OCI-LY1 (cell line): ENCODE results near the gene ZNF605.

Experiments
- H2AFZ ChIP-seq: fragments of 200-600 bp; sonication (generic), shearing (Covaris generic); 2 replicates; pipeline ENCODE4 v1.6.0; 2014; ENCODE audit warnings: antibody characterized with exemption, mild to moderate bottlenecking, low read length
- H3F3A ChIP-seq: fragments of 200-600 bp; sonication (generic), shearing (Covaris generic); 2 replicates; pipeline ENCODE4 v1.6.0; 2014; ENCODE audit warnings: mild to moderate bottlenecking, antibody characterized with exemption, low read length, moderate library complexity; ENCODE audit not compliant: insufficient read depth
- H3K27ac ChIP-seq: fragments of 200-600 bp; sonication (generic); 2 replicates; pipeline ENCODE4 v1.5.1; 2014; ENCODE audit warnings: low read length, mixed run types, mild to moderate bottlenecking, low read depth; ENCODE audit not compliant: poor library complexity, severe bottlenecking
- H3K27me3 ChIP-seq: fragments of 200-600 bp; sonication (generic); 2 replicates; pipeline ENCODE4 v1.6.0; 2014; ENCODE audit warnings: antibody characterized with exemption, mild to moderate bottlenecking, low read length, moderate library complexity; ENCODE audit not compliant: insufficient read depth
- H3K36me3 ChIP-seq: fragments of 200-600 bp; sonication (generic); 2 replicates; pipeline ENCODE4 v1.6.1; 2014; ENCODE audit warnings: mild to moderate bottlenecking, antibody characterized with exemption, low read length, moderate library complexity, mixed read lengths; ENCODE audit not compliant: insufficient read depth
- H3K4me1 ChIP-seq: fragments of 200-600 bp; sonication (generic); 2 replicates; pipeline ENCODE4 v1.5.1; 2014; ENCODE audit warnings: mild to moderate bottlenecking, low read length, moderate library complexity; ENCODE audit not compliant: insufficient read depth, severe bottlenecking
- H3K4me2 ChIP-seq: fragments of 200-600 bp; sonication (generic), shearing (Covaris generic); 2 replicates; pipeline ENCODE4 v1.6.1; 2014; ENCODE audit warnings: low read length
- H3K4me3 ChIP-seq: fragments of 200-600 bp; sonication (generic); 2 replicates; pipeline ENCODE4 v1.5.1; 2014; ENCODE audit warnings: low read length, low read depth, mild to moderate bottlenecking, mixed read lengths; ENCODE audit not compliant: poor library complexity, severe bottlenecking
- H3K79me2 ChIP-seq: fragments of 200-600 bp; shearing (Covaris generic); 2 replicates; pipeline ENCODE4 v1.6.1; 2016; ENCODE audit warnings: mixed run types, low read length, mixed read lengths; ENCODE audit not compliant: insufficient read depth
- H3K9ac ChIP-seq: fragments of 200-600 bp; sonication (generic), shearing (Covaris generic); 2 replicates; pipeline ENCODE4 v1.6.1; 2014; ENCODE audit warnings: mild to moderate bottlenecking, low read length, mixed read lengths
- H3K9me2 ChIP-seq: fragments of 200-600 bp; sonication (generic), shearing (Covaris generic); 2 replicates; pipeline ENCODE4 v1.6.1; 2014; ENCODE audit warnings: low read depth, mild to moderate bottlenecking, low read length, mixed read lengths
- H3K9me3 ChIP-seq: fragments of 200-600 bp; shearing (Covaris generic); 2 replicates; pipeline ENCODE4 v1.6.1; 2014; ENCODE audit warnings: low read length, mixed read lengths
- H4K20me1 ChIP-seq: fragments of 200-600 bp; sonication (generic), shearing (Covaris generic); 2 replicates; pipeline ENCODE4 v1.6.0; 2016; ENCODE audit warnings: mild to moderate bottlenecking, low read length; ENCODE audit not compliant: insufficient read depth
- EZH2 ChIP-seq: fragments of 200-600 bp; sonication (generic), shearing (Covaris generic); IDR thresholded peaks from 2 replicates; pipeline ENCODE4 v1.8.0; 2017; ENCODE audit warnings: borderline replicate concordance, mixed run types, mild to moderate bottlenecking, antibody characterized with exemption, low read length, moderate library complexity, mixed read lengths
- TF ChIP-seq, protein P1 (sequence below): fragments of 200-600 bp; sonication (generic), shearing (Covaris generic); IDR thresholded peaks from 2 replicates; pipeline ENCODE4 v1.5.1; 2017; ENCODE audit warnings: mild to moderate bottlenecking, antibody characterized with exemption, low read length, moderate library complexity, mixed read lengths

ZNF605 gene

DNA sequence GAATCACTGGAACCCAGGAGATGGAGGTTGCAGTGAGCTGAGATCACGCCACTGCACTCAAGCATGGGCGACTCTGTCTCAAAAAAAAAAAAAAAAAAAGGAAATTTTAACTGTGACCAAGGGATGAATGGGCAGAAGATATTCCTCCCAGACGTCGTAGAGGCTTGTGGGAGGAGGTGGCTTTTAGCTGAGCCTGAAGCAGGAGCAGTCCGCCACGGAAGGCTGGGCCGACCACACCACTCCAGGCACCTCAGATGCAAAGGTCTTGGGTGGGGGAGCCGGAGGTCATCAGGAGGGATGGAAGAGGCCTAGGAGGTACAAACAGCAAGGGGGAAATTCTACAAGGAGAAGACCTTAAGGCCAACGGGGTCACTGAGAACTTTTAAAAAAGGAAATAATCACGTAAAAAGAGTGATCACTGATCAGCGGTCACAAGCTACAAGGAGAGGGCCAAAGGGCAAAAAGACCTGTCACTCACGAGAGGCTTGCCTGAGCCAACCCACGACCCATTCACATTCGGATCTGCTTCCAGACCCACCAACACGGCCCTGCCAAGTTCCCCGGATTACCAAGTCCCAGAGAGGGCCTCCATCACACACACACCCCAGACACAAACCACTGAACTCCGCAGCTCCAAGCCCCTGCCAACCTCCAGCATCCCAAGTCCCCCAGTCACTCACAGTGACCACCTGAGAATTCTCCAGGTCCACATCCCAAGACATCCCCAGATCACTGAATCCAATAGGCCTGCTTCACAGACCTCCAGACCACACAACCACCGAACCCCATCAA, 3.5 kb downstream of the ZNF605 start:
- peaks cover 46% of the 10 kb centered on the region for H3K9me3 ChIP-seq
- H3K27ac ChIP-seq = no peak overlapping the region
- H3K36me3 ChIP-seq = peaks cover 27% of the 10 kb centered on the region
- no peak overlapping the region for H3K9ac ChIP-seq
- no peaks in the 10 kb centered on the region for H3K79me2 ChIP-seq
- peaks cover 15% of the 10 kb centered on the region for H3K4me1 ChIP-seq
- H2AFZ ChIP-seq = no peak overlapping the region
- H4K20me1 ChIP-seq = no peaks in the 10 kb centered on the region
- no peaks in the 10 kb centered on the region for H3K27me3 ChIP-seq
- H3K4me2 ChIP-seq = no peak overlapping the region
- H3F3A ChIP-seq = no peaks in the 10 kb centered on the region
- H3K4me3 ChIP-seq = no peak overlapping the region
- TF ChIP-seq EZH2 = no peak
- TF ChIP-seq, protein P1, sequence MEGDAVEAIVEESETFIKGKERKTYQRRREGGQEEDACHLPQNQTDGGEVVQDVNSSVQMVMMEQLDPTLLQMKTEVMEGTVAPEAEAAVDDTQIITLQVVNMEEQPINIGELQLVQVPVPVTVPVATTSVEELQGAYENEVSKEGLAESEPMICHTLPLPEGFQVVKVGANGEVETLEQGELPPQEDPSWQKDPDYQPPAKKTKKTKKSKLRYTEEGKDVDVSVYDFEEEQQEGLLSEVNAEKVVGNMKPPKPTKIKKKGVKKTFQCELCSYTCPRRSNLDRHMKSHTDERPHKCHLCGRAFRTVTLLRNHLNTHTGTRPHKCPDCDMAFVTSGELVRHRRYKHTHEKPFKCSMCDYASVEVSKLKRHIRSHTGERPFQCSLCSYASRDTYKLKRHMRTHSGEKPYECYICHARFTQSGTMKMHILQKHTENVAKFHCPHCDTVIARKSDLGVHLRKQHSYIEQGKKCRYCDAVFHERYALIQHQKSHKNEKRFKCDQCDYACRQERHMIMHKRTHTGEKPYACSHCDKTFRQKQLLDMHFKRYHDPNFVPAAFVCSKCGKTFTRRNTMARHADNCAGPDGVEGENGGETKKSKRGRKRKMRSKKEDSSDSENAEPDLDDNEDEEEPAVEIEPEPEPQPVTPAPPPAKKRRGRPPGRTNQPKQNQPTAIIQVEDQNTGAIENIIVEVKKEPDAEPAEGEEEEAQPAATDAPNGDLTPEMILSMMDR = no peak
- H3K9me2 ChIP-seq = no peaks in the 10 kb centered on the region

DNA sequence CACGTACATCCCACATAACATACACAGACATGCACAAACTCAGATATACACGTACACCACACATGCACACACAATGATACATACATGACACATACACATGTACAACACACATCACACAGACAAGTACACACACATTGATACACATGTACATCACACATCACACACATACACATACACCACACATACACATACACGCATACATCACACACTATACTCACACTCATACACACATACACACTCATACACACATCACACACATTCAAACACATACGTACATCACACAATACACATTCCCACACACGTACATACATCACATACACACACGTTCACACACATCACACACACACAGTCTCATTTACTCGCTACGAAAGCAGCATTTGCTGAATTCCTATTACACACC, 4.5 kb downstream of the ZNF605 start:
- no peaks in the 10 kb centered on the region for H3K27me3 ChIP-seq
- H3K9ac ChIP-seq = no peak overlapping the region
- H3K4me1 ChIP-seq = peaks cover 12% of the 10 kb centered on the region
- no peak overlapping the region for H2AFZ ChIP-seq
- no peaks in the 10 kb centered on the region for H3K9me2 ChIP-seq
- H3K4me2 ChIP-seq = no peak overlapping the region
- no peak overlapping the region for H3K4me3 ChIP-seq
- no peaks in the 10 kb centered on the region for H4K20me1 ChIP-seq
- H3K79me2 ChIP-seq = no peaks in the 10 kb centered on the region
- H3K27ac ChIP-seq = no peak overlapping the region
- H3F3A ChIP-seq = no peaks in the 10 kb centered on the region
- peaks cover 46% of the 10 kb centered on the region for H3K9me3 ChIP-seq
- TF ChIP-seq EZH2 = no peak
- TF ChIP-seq, protein P1 = no peak
- peaks cover 31% of the 10 kb centered on the region for H3K36me3 ChIP-seq

DNA sequence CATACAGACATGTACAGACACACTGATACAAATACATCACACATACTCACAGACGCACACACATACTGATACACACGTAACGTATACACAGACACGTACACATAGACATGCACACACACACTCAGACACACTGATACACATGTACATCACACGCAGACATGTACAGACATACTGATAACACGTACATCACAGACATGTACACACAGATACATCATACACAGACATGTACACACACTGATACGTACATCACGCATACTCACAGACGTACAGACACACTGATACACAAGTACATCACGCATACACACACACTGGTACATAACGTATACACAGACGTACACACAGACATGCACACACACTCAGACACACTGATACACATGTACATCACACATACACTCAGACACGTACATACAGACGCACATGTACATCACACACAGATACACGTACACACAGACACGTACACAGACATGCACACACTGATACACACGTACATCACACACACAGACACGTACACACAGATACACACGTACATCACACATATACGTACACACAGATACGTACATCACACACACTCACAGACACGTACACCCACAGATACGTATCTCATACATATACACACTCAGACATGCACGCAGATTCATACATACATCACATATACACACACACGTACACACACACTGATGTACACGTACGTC, 5.1 kb downstream of the ZNF605 start:
- Histone ChIP-seq H4K20me1 (no peaks in the 10 kb centered on the region), H3K4me2 (no peak overlapping the region), H3K9me2 (no peaks in the 10 kb centered on the region), H3K9me3 (peaks cover 49% of the 10 kb centered on the region), H3K36me3 (peaks cover 38% of the 10 kb centered on the region), H3F3A (no peaks in the 10 kb centered on the region), H2AFZ (no peak overlapping the region), H3K9ac (no peak overlapping the region), H3K27me3 (no peaks in the 10 kb centered on the region), H3K4me3 (no peak overlapping the region), H3K27ac (no peak overlapping the region), H3K79me2 (no peaks in the 10 kb centered on the region), H3K4me1 (peaks cover 9% of the 10 kb centered on the region)
- TF ChIP-seq, protein P1 = no peak
